Tibial artery (tissue), 4 donors: ENCODE data around the gene PLPP3.

Source experiments
- DNase-seq, 2 donors: peaks; one replicate each; pipeline ENCODE4 v3.0.0-alpha.2; 2019
- H3K27ac ChIP-seq, 2 donors: fragments of 200-600 bp; sonication (generic) in 1 of 2; 1 replicate in 1 of 2; 2 replicates in 1 of 2; pipeline ENCODE4 v1.5.1; 2018 to 2019; ENCODE audit warnings: mild to moderate bottlenecking in 1 of 2
- H3K27me3 ChIP-seq, 2 donors: fragments of 200-600 bp; sonication (generic) in 1 of 2; one replicate each; pipeline versions ENCODE4 v1.5.1 to v1.6.0; 2016 to 2019
- H3K36me3 ChIP-seq, 3 donors: fragments of 200-600 bp; sonication (generic) in 2 of 3; one replicate each; pipeline ENCODE4 v1.5.1; 2016 to 2019; ENCODE audit warnings: mild to moderate bottlenecking in 2 of 3
- H3K4me1 ChIP-seq, 4 donors: fragments of 200-600 bp; sonication (generic) in 2 of 4; 1 replicate in 3 of 4; 2 replicates in 1 of 4; pipeline ENCODE4 v1.5.1; 2016 to 2019
- H3K4me3 ChIP-seq, 2 donors: fragments of 200-600 bp; sonication (generic) in 1 of 2; 1 replicate in 1 of 2; 2 replicates in 1 of 2; pipeline ENCODE4 v1.5.1; 2018 to 2019; ENCODE audit warnings: mild to moderate bottlenecking in 2 of 2
- H3K9me3 ChIP-seq, 3 donors: fragments of 200-600 bp; sonication (generic) in 1 of 3; one replicate each; pipeline ENCODE4 v1.5.1; 2016 to 2019
- intact Hi-C: fragments of 100-400 bp; cut with DNase I; formaldehyde crosslinking; loops from one replicate; pipeline ENCODE4 v1.15.0; 2023; ENCODE audit warnings: low total_unique reads
- TF ChIP-seq, protein P1 (sequence below), 2 experiments: fragments of 200-600 bp in 1 of 2; fragments of 450-650 bp in 1 of 2; IDR thresholded peaks; one replicate each; pipeline ENCODE4 v1.5.1; 2017 to 2019; ENCODE audit warnings: antibody characterized with exemption in 2 of 2, mild to moderate bottlenecking in 1 of 2, moderate library complexity in 1 of 2

The PLPP3 gene

DNA sequence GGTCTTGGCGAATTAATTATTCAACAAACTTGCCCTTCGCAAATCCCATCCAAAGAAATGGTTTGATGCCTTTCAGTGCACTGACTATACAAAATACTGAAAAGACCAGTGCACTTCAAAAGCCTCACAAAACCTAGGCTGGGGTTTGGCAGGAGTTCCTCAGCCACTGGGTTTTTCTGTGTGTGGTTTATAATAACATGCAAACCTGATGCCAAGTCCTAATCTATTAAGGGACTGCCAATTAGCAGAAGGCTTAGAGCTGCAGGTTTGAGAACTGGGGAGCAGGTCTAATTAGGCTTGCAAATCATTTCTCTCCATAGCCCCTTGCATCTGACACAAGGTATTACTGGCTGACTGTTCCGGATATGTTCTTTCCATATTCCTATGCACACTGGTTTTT is 27.7 kb downstream of the PLPP3 start:
- no peak overlapping the region for H3K27ac ChIP-seq
- intact Hi-C loops: no loop called here

GRCh38 chr1:56550859-56551188 is 28.5 kb downstream of the PLPP3 start:
- intact Hi-C loops: no loop called here
- peaks cover 0 to 82% (median 31%) of the 10 kb centered on the region in 4 donors for H3K4me1 ChIP-seq

More for the DNA sequence above, 27.7 kb downstream of the PLPP3 start:
- Histone ChIP-seq H3K4me3 (no peak overlapping the region), H3K9me3 (no peaks in the 10 kb centered on the region), H3K4me1 (peaks cover 0 to 87% (median 32%) of the 10 kb centered on the region in 4 donors), H3K27me3 (no peaks in the 10 kb centered on the region), H3K36me3 (no peaks in the 10 kb centered on the region)
- TF ChIP-seq, protein P1, sequence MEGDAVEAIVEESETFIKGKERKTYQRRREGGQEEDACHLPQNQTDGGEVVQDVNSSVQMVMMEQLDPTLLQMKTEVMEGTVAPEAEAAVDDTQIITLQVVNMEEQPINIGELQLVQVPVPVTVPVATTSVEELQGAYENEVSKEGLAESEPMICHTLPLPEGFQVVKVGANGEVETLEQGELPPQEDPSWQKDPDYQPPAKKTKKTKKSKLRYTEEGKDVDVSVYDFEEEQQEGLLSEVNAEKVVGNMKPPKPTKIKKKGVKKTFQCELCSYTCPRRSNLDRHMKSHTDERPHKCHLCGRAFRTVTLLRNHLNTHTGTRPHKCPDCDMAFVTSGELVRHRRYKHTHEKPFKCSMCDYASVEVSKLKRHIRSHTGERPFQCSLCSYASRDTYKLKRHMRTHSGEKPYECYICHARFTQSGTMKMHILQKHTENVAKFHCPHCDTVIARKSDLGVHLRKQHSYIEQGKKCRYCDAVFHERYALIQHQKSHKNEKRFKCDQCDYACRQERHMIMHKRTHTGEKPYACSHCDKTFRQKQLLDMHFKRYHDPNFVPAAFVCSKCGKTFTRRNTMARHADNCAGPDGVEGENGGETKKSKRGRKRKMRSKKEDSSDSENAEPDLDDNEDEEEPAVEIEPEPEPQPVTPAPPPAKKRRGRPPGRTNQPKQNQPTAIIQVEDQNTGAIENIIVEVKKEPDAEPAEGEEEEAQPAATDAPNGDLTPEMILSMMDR (IDR thresholded peaks at IDR 0.05): no peak
- no peak for DNase-seq

DNA sequence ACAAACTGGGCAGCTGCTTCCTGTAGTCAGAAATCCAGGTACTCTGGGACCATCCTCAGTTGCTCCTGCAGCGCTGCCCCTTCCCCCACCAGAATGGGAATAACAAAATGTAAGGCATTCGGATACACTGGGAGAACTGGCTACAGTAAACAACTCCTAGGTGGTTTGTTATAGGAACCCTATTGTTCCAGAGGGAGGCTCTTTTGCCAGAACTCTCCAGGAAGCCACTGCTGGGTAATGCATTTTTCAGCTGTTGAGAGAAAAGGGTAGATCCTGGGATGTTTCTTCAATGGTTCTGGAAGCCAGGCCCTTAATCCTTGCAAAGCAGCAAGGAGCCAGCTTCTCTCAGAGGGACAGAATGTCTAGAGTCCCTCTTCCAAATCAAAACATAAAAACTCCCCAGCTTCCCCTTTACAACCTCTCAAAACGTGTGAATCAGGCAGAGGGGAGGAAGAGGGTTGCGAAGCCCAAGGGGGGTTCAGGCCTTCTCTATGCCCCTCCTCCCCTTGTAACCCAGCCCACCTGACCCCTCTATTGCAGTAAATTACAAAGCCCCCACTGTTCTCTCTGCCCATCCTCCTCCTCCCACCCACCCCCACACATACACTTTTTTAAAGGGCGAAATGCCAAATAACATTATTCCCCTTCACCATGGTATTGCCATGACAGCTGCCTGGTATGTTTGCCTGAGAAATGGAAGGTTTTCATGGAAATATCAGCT is 29.1 kb downstream of the PLPP3 start:
- peak overlapping the region in 1 of 2 donors; percentile 7 for H3K27ac ChIP-seq

More at GRCh38 chr1:56550859-56551188, 28.5 kb downstream of the PLPP3 start:
- Histone ChIP-seq H3K9me3 (no peaks in the 10 kb centered on the region), H3K36me3 (no peaks in the 10 kb centered on the region), H3K4me3 (no peak overlapping the region), H3K27me3 (no peaks in the 10 kb centered on the region), H3K27ac (no peak overlapping the region)
- TF ChIP-seq, protein P1 (IDR thresholded peaks at IDR 0.05): no peak
- no peak for DNase-seq

GRCh38 chr1:56548571-56548970 is 30.8 kb downstream of the PLPP3 start:
- DNase-seq: no peak
- no peak overlapping the region for H3K27ac ChIP-seq
- no peaks in the 10 kb centered on the region for H3K36me3 ChIP-seq
- H3K4me1 ChIP-seq: peaks cover 0 to 93% (median 32%) of the 10 kb centered on the region in 4 donors
- H3K27me3 ChIP-seq: no peaks in the 10 kb centered on the region
- no peak overlapping the region for H3K4me3 ChIP-seq
- no peaks in the 10 kb centered on the region for H3K9me3 ChIP-seq
- intact Hi-C loops: no loop called here
- TF ChIP-seq, protein P1 (IDR thresholded peaks at IDR 0.05): no peak

More for the DNA sequence above, 29.1 kb downstream of the PLPP3 start:
- intact Hi-C loops: no loop called here
- TF ChIP-seq, protein P1 (IDR thresholded peaks at IDR 0.05): no peak
- no peak overlapping the region for H3K4me3 ChIP-seq
- no peak for DNase-seq
- H3K27me3 ChIP-seq: no peaks in the 10 kb centered on the region
- no peaks in the 10 kb centered on the region for H3K36me3 ChIP-seq
- H3K9me3 ChIP-seq: no peaks in the 10 kb centered on the region
- H3K4me1 ChIP-seq: peaks cover 0 to 82% (median 31%) of the 10 kb centered on the region in 4 donors

- no peaks in the 10 kb centered on the region for H3K9me3 ChIP-seq
- intact Hi-C loops: no loop called here
- DNase-seq: peak in 1 of 2 donors; percentile 25
- TF ChIP-seq, protein P1 (IDR thresholded peaks at IDR 0.05): no peak
- no peak overlapping the region for H3K4me3 ChIP-seq
- no peaks in the 10 kb centered on the region for H3K27me3 ChIP-seq
- no peak overlapping the region for H3K27ac ChIP-seq
- peaks cover 0 to 90% (median 30%) of the 10 kb centered on the region in 4 donors for H3K4me1 ChIP-seq
- H3K36me3 ChIP-seq: no peaks in the 10 kb centered on the region
Observed at GRCh38 chr1:56547977-56548376, 31.4 kb downstream of the PLPP3 start.
